Measurements from ENCODE around the gene KCNJ10. TPM values are rescaled to one million over a fixed set of nuclear protein-coding genes. Genes with fewer than 3 reads are reported as not detected.
A peak's percentile ranks its signal among the peaks of the same experiment; 100 is the strongest.

Gene KCNJ10
- total RNA-seq, 1 donor from 2014 or later = not detected

DNA sequence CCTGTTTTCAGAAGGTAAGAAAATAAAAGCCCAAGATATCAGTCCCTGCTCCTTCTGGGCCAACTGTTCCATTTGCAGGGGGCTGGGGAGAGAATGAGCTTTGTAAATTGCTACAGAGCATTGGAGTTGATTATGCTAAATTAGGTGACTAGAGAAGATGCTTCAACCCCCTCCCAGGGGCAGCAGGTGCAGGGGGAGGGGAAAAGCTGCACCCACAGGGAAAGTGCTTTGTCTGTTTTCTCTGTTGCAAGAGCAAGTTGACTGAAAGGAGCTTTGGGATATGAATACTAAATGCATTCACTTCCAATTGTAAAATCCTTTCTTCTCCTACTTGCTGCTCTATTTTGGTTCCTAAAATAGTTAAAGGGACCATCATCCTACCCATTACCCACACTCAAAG, 21.6 kb downstream of the KCNJ10 start:
- Mint-ChIP-seq H3K4me3 (ENCODE audit: unreplicated experiment) (no peak overlapping the region), H3K27me3 (ENCODE audit: unreplicated experiment) (peaks cover 71% of the 10 kb centered on the region), H3K4me1 (ENCODE audit: unreplicated experiment) (peaks cover 7% of the 10 kb centered on the region), H3K36me3 (ENCODE audit: unreplicated experiment) (no peaks in the 10 kb centered on the region), H3K9me3 (ENCODE audit: unreplicated experiment) (no peaks in the 10 kb centered on the region), H3K27ac (ENCODE audit: unreplicated experiment) (no peak overlapping the region)
- DNase-seq (ENCODE audit: extremely low spot score, unreplicated experiment) = peak; percentile 21
- TF ChIP-seq, protein P1, sequence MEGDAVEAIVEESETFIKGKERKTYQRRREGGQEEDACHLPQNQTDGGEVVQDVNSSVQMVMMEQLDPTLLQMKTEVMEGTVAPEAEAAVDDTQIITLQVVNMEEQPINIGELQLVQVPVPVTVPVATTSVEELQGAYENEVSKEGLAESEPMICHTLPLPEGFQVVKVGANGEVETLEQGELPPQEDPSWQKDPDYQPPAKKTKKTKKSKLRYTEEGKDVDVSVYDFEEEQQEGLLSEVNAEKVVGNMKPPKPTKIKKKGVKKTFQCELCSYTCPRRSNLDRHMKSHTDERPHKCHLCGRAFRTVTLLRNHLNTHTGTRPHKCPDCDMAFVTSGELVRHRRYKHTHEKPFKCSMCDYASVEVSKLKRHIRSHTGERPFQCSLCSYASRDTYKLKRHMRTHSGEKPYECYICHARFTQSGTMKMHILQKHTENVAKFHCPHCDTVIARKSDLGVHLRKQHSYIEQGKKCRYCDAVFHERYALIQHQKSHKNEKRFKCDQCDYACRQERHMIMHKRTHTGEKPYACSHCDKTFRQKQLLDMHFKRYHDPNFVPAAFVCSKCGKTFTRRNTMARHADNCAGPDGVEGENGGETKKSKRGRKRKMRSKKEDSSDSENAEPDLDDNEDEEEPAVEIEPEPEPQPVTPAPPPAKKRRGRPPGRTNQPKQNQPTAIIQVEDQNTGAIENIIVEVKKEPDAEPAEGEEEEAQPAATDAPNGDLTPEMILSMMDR (IDR thresholded peaks at IDR 0.05) = no peak

DNA sequence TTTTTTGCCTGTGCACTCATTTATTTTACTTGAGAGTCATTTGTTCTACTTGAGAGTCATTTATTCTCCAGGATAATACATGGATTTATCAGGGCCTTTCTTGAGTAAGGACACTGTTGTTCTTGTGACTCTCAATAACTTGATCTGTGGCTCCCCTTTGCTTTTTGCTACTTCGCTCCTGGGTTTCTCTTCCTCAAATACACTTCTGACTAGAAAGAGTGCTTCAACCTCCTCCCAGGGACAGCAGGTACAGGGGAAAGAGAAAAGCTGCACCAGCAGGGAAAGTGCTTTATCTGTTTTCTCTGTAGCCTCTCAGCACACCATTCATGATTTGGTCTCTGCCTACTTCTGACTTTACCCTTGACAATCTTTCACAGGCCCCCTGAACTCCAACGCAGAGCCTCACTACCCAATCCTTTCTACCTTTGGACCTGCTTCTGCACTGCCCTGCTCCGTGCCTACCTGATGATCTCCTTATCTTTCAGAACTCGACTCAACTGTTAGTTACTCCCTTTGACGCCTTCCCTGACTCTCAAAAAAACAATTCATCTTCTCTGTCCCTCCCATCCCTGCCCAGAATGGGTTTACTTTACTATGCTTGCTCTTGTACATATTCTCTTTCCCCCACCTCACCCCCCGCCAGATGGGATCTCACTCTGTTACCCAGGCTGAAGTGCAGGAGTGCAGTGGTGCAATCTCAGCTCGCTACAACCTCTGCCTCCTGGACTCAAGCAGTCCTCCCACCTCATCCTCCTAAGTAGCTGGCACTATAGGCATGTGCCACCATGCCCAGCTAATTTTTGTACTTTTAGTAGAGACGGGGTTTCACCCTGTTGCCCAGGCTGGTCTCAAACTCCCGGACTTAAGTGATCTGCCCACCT, 22.6 kb downstream of the KCNJ10 start:
- Mint-ChIP-seq H3K36me3 (ENCODE audit: unreplicated experiment) (no peaks in the 10 kb centered on the region), H3K9me3 (ENCODE audit: unreplicated experiment) (no peaks in the 10 kb centered on the region), H3K27ac (ENCODE audit: unreplicated experiment) (no peak overlapping the region), H3K4me3 (ENCODE audit: unreplicated experiment) (no peak overlapping the region), H3K27me3 (ENCODE audit: unreplicated experiment) (peaks cover 69% of the 10 kb centered on the region), H3K4me1 (ENCODE audit: unreplicated experiment) (peaks cover 7% of the 10 kb centered on the region)
- TF ChIP-seq, protein P1 (IDR thresholded peaks at IDR 0.05) = no peak
- DNase-seq (ENCODE audit: extremely low spot score, unreplicated experiment) = peak; percentile 63

DNA sequence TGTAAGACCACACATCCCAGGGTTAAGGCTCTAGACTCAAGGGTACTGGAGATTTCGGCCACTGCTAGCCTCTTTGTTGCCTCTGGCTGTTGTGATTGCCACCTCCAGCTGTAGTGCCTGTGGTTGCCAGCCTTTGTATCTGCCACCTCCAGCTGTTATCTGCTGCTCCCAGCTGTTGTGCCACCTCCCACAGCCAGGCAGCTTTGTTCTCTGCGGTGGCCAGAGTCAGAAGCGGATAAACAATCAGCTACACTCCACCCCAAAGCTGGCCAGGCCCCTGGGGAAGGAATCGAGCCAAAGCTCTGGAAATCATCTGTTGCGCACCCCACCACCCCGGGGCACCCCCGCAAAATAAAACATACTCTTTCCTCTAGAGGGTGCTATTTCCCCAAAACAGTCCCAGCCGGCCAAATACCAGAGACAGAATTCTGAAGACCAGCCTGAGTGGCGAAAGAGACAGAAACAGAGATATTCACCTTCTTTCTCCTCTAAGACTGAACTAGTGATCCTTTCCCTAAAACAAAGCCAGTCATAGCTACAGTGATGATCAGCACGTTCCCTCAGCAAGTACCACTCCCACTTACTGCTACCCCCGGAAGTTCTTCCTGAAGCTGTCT, 23.4 kb downstream of the KCNJ10 start:
- TF ChIP-seq, protein P1 (IDR thresholded peaks at IDR 0.05) = peak; percentile 61
- DNase-seq (ENCODE audit: extremely low spot score, unreplicated experiment) = peak; percentile 82
- Mint-ChIP-seq H3K36me3 (ENCODE audit: unreplicated experiment) (no peaks in the 10 kb centered on the region), H3K27me3 (ENCODE audit: unreplicated experiment) (peaks cover 63% of the 10 kb centered on the region), H3K4me3 (ENCODE audit: unreplicated experiment) (no peak overlapping the region), H3K27ac (ENCODE audit: unreplicated experiment) (no peak overlapping the region), H3K9me3 (ENCODE audit: unreplicated experiment) (no peaks in the 10 kb centered on the region), H3K4me1 (ENCODE audit: unreplicated experiment) (peaks cover 7% of the 10 kb centered on the region)

DNA sequence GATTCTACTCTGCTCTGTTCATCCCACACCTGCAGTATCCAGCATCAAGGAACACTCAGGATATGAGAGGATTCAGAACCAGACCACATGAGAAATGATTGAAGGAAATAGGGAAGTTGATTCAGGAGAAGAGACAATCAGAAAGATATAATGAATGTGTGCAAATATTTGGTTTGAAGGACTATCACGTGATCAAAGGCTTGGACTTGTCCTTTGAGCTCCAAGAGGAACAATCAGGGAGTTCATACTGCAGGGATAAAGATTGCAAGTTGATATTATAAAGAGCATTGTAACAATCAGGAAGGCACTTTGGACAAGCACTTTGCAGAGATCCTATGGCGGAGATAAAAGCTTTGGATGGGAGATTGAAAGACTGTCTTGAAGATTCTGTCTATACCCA, 24.3 kb downstream of the KCNJ10 start:
- TF ChIP-seq, protein P1 (IDR thresholded peaks at IDR 0.05) = no peak
- Mint-ChIP-seq H3K4me3 (ENCODE audit: unreplicated experiment) (no peak overlapping the region), H3K4me1 (ENCODE audit: unreplicated experiment) (peaks cover 7% of the 10 kb centered on the region), H3K36me3 (ENCODE audit: unreplicated experiment) (no peaks in the 10 kb centered on the region), H3K27me3 (ENCODE audit: unreplicated experiment) (peaks cover 57% of the 10 kb centered on the region), H3K27ac (ENCODE audit: unreplicated experiment) (no peak overlapping the region), H3K9me3 (ENCODE audit: unreplicated experiment) (no peaks in the 10 kb centered on the region)
- no peak for DNase-seq (ENCODE audit: extremely low spot score, unreplicated experiment)

DNA sequence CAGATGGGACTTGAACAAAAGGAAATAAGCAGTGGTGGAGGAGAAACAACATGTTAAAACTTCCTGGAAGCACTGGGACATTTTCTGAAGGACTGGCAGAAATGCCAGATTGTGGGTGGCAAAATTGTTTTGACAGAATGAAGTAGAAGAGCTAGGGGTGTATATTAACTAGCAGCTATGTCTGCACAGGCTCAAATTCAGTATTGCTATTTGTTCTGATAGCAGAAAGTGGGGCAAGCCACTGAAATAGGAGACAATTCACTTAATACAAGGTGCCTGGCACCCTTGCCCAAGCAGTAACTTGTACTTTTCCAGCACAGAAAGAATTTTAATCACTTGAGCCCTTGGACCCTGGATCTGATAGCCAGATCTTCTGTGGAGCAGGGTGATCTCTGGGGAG, 26.4 kb downstream of the KCNJ10 start:
- no peak overlapping the region for H3K27ac Mint-ChIP-seq (ENCODE audit: unreplicated experiment)
- H3K4me1 Mint-ChIP-seq (ENCODE audit: unreplicated experiment) = peaks cover 7% of the 10 kb centered on the region
- H3K36me3 Mint-ChIP-seq (ENCODE audit: unreplicated experiment) = no peaks in the 10 kb centered on the region
- H3K27me3 Mint-ChIP-seq (ENCODE audit: unreplicated experiment) = peaks cover 57% of the 10 kb centered on the region
- no peak for DNase-seq (ENCODE audit: extremely low spot score, unreplicated experiment)
- H3K4me3 Mint-ChIP-seq (ENCODE audit: unreplicated experiment) = no peak overlapping the region
- H3K9me3 Mint-ChIP-seq (ENCODE audit: unreplicated experiment) = no peaks in the 10 kb centered on the region
- TF ChIP-seq, protein P1 (IDR thresholded peaks at IDR 0.05) = no peak

All from osteocyte (in vitro differentiated cells).